Measurements from ENCODE around the gene LGALS3BP. TPM values are rescaled to one million over a fixed set of nuclear protein-coding genes. Genes with fewer than 3 reads are reported as not detected.
A peak's percentile ranks its signal among the peaks of the same experiment; 100 is the strongest.

The LGALS3BP gene
- total and polyA plus RNA-seq, 4 donors: 183 to 479 (median 245) TPM

DNA sequence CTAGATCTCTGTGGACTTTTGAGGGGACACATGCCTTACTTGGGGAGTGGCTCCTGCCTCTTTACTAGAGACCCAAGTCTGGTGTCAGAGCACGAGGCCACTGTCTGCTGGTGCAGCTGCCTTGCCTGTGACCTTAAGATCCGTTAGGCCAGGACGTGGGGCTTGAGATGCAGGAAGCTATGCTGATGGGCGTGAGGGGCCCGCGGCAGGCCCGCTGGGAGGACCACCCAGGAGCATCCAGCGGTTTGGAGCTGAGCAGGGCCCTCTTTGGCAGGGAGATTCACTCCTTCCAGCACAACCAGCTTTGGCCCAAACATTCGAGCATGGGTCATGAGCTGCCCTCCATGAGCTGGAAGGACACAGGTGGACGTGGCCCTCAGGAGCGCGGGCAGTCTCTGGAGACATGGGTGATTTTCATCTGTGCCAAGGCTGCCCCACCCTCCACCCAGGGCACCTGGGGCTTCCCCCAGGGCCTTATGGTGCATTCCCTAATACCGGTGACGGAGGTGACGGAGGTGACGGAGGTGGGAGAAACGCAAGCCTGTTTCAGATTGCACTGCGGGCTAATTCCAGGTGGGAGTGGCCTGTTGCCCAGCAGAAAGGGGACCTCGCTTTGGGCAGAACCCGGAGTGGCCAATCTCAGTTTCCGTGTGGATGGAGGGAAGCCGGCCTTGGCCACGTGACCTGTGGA lies 12.7 kb downstream of the LGALS3BP start:
- DNase-seq (peak in 2 of 3 donors; percentile 46 to 51), ATAC-seq (ENCODE audit: insufficient read depth, low FRiP score) (no peak)
- Histone ChIP-seq H3K36me3 (ENCODE audit: control insufficient read depth in 4 of 4, insufficient read depth in 4 of 4, low read length in 4 of 4) (peaks cover 0 to 10% (median 4%) of the 10 kb centered on the region in 4 donors), H3K9me3 (ENCODE audit: control insufficient read depth in 4 of 4, insufficient read depth in 3 of 4, low read length in 3 of 4) (no peaks in the 10 kb centered on the region), H3K27me3 (ENCODE audit: control insufficient read depth in 3 of 3, insufficient read depth in 3 of 3, low read length in 2 of 3) (no peaks in the 10 kb centered on the region), H3K4me1 (ENCODE audit: control insufficient read depth in 5 of 5, insufficient read depth in 5 of 5, low read length in 5 of 5) (peaks cover 0 to 7% (median 4%) of the 10 kb centered on the region in 5 donors), H3K27ac (ENCODE audit: low read depth in 1 of 2, low read length in 1 of 2) (no peak overlapping the region), H3K9ac (ENCODE audit: insufficient read depth in 1 of 2, low read length in 2 of 2) (no peak overlapping the region), H3K4me3 (no peak overlapping the region)
- WGBS, 2 donors: 88% methylated on average over 23 of the region's 23 CpGs
- TF ChIP-seq, protein P1, sequence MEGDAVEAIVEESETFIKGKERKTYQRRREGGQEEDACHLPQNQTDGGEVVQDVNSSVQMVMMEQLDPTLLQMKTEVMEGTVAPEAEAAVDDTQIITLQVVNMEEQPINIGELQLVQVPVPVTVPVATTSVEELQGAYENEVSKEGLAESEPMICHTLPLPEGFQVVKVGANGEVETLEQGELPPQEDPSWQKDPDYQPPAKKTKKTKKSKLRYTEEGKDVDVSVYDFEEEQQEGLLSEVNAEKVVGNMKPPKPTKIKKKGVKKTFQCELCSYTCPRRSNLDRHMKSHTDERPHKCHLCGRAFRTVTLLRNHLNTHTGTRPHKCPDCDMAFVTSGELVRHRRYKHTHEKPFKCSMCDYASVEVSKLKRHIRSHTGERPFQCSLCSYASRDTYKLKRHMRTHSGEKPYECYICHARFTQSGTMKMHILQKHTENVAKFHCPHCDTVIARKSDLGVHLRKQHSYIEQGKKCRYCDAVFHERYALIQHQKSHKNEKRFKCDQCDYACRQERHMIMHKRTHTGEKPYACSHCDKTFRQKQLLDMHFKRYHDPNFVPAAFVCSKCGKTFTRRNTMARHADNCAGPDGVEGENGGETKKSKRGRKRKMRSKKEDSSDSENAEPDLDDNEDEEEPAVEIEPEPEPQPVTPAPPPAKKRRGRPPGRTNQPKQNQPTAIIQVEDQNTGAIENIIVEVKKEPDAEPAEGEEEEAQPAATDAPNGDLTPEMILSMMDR (IDR thresholded peaks at IDR 0.05; ENCODE audit: control extremely low read depth, extremely low read depth): no peak

DNA sequence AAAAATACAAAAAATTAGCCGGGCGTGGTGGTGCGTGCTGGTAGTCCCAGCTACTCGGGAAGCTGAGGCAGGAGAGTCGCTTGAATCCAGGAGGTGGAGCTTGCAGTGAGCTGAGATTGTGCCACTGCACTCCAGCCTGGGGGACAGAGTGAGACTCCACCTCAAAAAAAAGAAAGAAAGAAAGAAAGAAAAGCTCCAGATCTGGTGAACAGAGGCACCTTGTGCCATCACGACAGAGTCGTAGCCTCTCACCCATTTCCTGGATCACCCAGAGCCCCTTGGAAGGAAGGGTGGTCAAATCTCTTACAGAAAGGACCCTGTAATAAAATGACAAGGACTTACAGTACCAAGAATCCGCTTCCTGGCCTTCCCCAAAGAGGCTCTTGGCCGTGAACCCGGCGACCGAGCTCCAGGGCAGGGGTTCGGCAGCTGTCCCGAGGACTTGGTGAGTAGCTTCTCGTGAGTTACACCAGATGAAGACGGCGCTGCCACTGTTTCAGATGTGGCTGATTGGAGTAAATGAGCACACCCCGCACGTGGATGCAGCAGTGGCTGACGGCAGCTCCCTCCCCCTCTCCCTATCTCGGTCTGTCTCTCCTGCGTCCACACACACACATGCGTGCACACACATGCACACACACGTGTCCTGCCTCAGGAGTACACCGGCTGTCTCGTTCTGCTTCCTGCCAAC lies 13.5 kb downstream of the LGALS3BP start:
- ATAC-seq (ENCODE audit: insufficient read depth, low FRiP score) (no peak), DNase-seq (no peak)
- H3K9ac ChIP-seq (ENCODE audit: insufficient read depth in 1 of 2, low read length in 2 of 2): no peak overlapping the region
- no peak overlapping the region for H3K27ac ChIP-seq (ENCODE audit: low read depth in 1 of 2, low read length in 1 of 2)
- 89% methylated on average over 26 of the region's 26 CpGs for WGBS, 2 donors
- peaks cover 0 to 7% (median 4%) of the 10 kb centered on the region in 5 donors for H3K4me1 ChIP-seq (ENCODE audit: control insufficient read depth in 5 of 5, insufficient read depth in 5 of 5, low read length in 5 of 5)
- no peaks in the 10 kb centered on the region for H3K9me3 ChIP-seq (ENCODE audit: control insufficient read depth in 4 of 4, insufficient read depth in 3 of 4, low read length in 3 of 4)
- H3K4me3 ChIP-seq: no peak overlapping the region
- no peaks in the 10 kb centered on the region for H3K27me3 ChIP-seq (ENCODE audit: control insufficient read depth in 3 of 3, insufficient read depth in 3 of 3, low read length in 2 of 3)
- TF ChIP-seq, protein P1 (IDR thresholded peaks at IDR 0.05; ENCODE audit: control extremely low read depth, extremely low read depth): no peak
- peaks cover 0 to 10% (median 2%) of the 10 kb centered on the region in 4 donors for H3K36me3 ChIP-seq (ENCODE audit: control insufficient read depth in 4 of 4, insufficient read depth in 4 of 4, low read length in 4 of 4)

DNA sequence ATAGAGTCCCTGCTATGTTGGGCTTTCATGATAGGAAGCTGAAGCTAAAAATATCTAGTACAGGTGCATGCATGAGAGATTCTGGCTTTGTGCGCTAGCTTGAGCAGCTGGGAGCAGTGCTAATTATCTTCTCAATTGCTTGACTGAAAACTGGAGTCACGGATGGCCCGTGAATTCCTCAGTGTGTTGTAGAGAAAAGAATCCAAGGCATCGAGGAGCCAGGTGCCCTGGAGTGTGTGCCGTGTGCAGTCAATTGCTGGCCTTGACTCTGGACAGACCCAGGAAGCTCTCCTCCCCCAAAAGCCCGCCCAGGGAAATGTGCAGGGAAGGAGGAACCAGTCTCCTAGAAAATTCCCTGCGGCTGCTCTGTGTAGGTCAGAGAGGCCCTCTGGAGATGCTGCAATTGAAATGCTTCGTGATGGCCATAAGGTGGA lies 14.2 kb downstream of the LGALS3BP start:
- ATAC-seq (ENCODE audit: insufficient read depth, low FRiP score) (no peak), DNase-seq (no peak)
- Histone ChIP-seq H3K9ac (ENCODE audit: insufficient read depth in 1 of 2, low read length in 2 of 2) (no peak overlapping the region), H3K4me1 (ENCODE audit: control insufficient read depth in 5 of 5, insufficient read depth in 5 of 5, low read length in 5 of 5) (peaks cover 0 to 9% (median 5%) of the 10 kb centered on the region in 5 donors), H3K27ac (ENCODE audit: low read depth in 1 of 2, low read length in 1 of 2) (no peak overlapping the region), H3K4me3 (no peak overlapping the region), H3K36me3 (ENCODE audit: control insufficient read depth in 4 of 4, insufficient read depth in 4 of 4, low read length in 4 of 4) (peaks cover 0 to 10% (median 2%) of the 10 kb centered on the region in 4 donors), H3K27me3 (ENCODE audit: control insufficient read depth in 3 of 3, insufficient read depth in 3 of 3, low read length in 2 of 3) (no peaks in the 10 kb centered on the region), H3K9me3 (ENCODE audit: control insufficient read depth in 4 of 4, insufficient read depth in 3 of 4, low read length in 3 of 4) (no peaks in the 10 kb centered on the region)
- 84 to 87% methylated on average over 8 of the region's 8 CpGs for WGBS, 2 donors
- TF ChIP-seq, protein P1 (IDR thresholded peaks at IDR 0.05; ENCODE audit: control extremely low read depth, extremely low read depth): no peak
